DND-41 (cell line): ENCODE measurements around the gene RHAG.
"Not testable (repeated sequence)": the region's sequence is repeated elsewhere in the genome, so short reads cannot be mapped to it uniquely, and the experiment has no call there.

Source experiments
- ATAC-seq: fragments of 200-7000 bp; cut with Tn5 transposase; 3 replicates; pipeline ENCODE4 v1.9.1; 2021; ENCODE audit warnings: low read depth; ENCODE audit not compliant: insufficient read depth
- DNase-seq: peaks from one replicate; pipeline ENCODE4 v3.0.0-alpha.2; 2020
- H2AFZ ChIP-seq: 2 replicates; pipeline ENCODE4 v1.6.0; 2012; ENCODE audit warnings: low read depth, low read length
- H3K27ac ChIP-seq: 2 replicates; pipeline ENCODE4 v1.5.1; 2012; ENCODE audit warnings: low read length, inconsistent platforms
- H3K27me3 ChIP-seq: fragments of 200-600 bp; sonication (generic); 2 replicates; pipeline ENCODE4 v1.6.0; 2012; ENCODE audit warnings: low read length, mild to moderate bottlenecking, inconsistent platforms; ENCODE audit not compliant: insufficient read depth, poor library complexity
- H3K36me3 ChIP-seq: 2 replicates; pipeline ENCODE4 v1.5.1; 2012; ENCODE audit warnings: low read length, inconsistent platforms; ENCODE audit not compliant: insufficient read depth
- H3K4me1 ChIP-seq: 2 replicates; pipeline ENCODE4 v1.5.1; 2012; ENCODE audit warnings: mild to moderate bottlenecking, low read length; ENCODE audit not compliant: insufficient read depth
- H3K4me2 ChIP-seq: 2 replicates; pipeline ENCODE4 v1.6.0; 2012; ENCODE audit warnings: mild to moderate bottlenecking, moderate library complexity, low read length, inconsistent platforms; ENCODE audit not compliant: insufficient read depth
- H3K4me3 ChIP-seq, 2 experiments: fragments of 200-600 bp in 1 of 2; shearing (Covaris generic) in 1 of 2; 2 replicates each; pipeline ENCODE4 v1.5.1; 2012 to 2016; ENCODE audit warnings: inconsistent platforms in 2 of 2, low read length in 2 of 2, mild to moderate bottlenecking in 2 of 2, low read depth in 1 of 2, moderate library complexity in 1 of 2
- H3K79me2 ChIP-seq: 2 replicates; pipeline ENCODE4 v1.6.0; 2012; ENCODE audit warnings: low read length, inconsistent platforms; ENCODE audit not compliant: insufficient read depth
- H3K9ac ChIP-seq: 2 replicates; pipeline ENCODE4 v1.6.0; 2012; ENCODE audit warnings: low read depth, mild to moderate bottlenecking, inconsistent platforms, low read length, moderate library complexity
- H3K9me3 ChIP-seq: 2 replicates; pipeline ENCODE4 v1.5.1; 2012; ENCODE audit warnings: low read length, moderate library complexity, mild to moderate bottlenecking, inconsistent platforms; ENCODE audit not compliant: insufficient read depth, severe bottlenecking
- H4K20me1 ChIP-seq: 2 replicates; pipeline ENCODE4 v1.6.0; 2012; ENCODE audit warnings: low read length; ENCODE audit not compliant: insufficient read depth
- CTCF ChIP-seq: IDR thresholded peaks from 2 replicates; pipeline ENCODE4 v1.5.1; 2012; ENCODE audit warnings: borderline replicate concordance, low read length, moderate library complexity, mild to moderate bottlenecking; ENCODE audit not compliant: poor library complexity, severe bottlenecking; ENCODE audit errors: extremely low read depth
- EZH2 ChIP-seq: IDR thresholded peaks from 3 replicates; pipeline ENCODE4 v1.6.1; 2012; ENCODE audit warnings: borderline replicate concordance, low read depth, mild to moderate bottlenecking, moderate library complexity, low read length, inconsistent platforms; ENCODE audit not compliant: severe bottlenecking

Gene RHAG

DNA sequence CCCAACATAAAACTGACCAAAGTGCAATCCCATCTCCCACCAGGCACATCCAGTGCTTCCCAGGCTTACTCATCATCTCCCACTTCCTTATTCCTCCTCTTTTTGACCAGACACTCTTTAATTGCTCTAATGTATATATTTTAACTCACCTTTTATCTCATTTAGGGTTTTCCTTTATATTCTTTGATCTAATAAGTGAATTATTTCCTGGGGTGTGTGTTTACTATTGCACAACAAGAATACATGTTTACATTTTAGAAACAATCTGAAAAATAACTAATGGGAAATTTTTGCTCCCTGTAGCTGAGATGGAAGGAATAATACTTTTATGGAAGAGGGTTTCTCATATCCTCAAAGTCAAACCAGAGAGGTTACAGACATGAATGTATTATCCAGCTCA, 18.4 kb downstream of the RHAG start:
- no peak for DNase-seq

GRCh38 chr6:49614144-49614543, 22.5 kb downstream of the RHAG start:
- not testable (repeated sequence) for H3K27me3 ChIP-seq, H4K20me1 ChIP-seq, ATAC-seq, H3K9ac ChIP-seq, H3K79me2 ChIP-seq, H3K36me3 ChIP-seq, H3K4me2 ChIP-seq, H3K4me3 ChIP-seq, H3K9me3 ChIP-seq, H2AFZ ChIP-seq, H3K4me1 ChIP-seq, H3K27ac ChIP-seq, DNase-seq

More for the DNA sequence above, 18.4 kb downstream of the RHAG start:
- Histone ChIP-seq H3K9ac (no peak overlapping the region), H3K4me1 (no peaks in the 10 kb centered on the region), H3K27me3 (no peaks in the 10 kb centered on the region), H3K27ac (no peak overlapping the region), H4K20me1 (no peaks in the 10 kb centered on the region), H3K79me2 (no peaks in the 10 kb centered on the region), H3K9me3 (no peaks in the 10 kb centered on the region), H3K4me3 (no peak overlapping the region), H3K4me2 (no peak overlapping the region), H3K36me3 (no peaks in the 10 kb centered on the region), H2AFZ (no peak overlapping the region)
- TF ChIP-seq EZH2: no peak
- no peak for ATAC-seq

DNA sequence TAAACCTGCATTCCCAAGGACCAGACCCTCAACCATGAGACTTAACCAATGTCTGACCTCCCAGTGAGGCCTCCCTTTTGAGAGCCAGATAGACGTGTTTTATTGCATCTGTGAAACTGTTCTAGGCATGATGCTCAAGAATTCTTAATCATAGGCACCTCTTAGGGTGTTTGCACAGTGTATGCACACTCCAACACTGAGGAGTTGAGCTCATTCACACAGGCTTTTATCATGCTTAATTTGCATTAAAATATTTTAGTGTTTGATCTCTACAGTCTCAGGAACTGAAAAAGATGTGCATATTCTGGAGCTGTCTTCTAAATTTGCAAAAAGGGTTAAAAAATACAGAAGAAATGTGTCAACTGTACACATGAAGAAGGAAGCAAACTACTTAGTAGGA, 27.4 kb downstream of the RHAG start:
- Histone ChIP-seq H3K27me3 (no peaks in the 10 kb centered on the region), H3K9ac (no peak overlapping the region), H3K9me3 (no peaks in the 10 kb centered on the region), H3K36me3 (no peaks in the 10 kb centered on the region), H3K4me1 (no peaks in the 10 kb centered on the region), H3K27ac (no peak overlapping the region), H3K79me2 (no peaks in the 10 kb centered on the region), H2AFZ (no peak overlapping the region), H4K20me1 (no peaks in the 10 kb centered on the region), H3K4me3 (no peak overlapping the region), H3K4me2 (no peak overlapping the region)
- TF ChIP-seq CTCF (no peak), EZH2 (no peak)
- no peak for DNase-seq
- ATAC-seq: no peak

GRCh38 chr6:49608275-49608674, 28.4 kb downstream of the RHAG start:
- not testable (repeated sequence) for H3K4me1 ChIP-seq, H3K36me3 ChIP-seq, DNase-seq, H3K79me2 ChIP-seq, H3K27me3 ChIP-seq, H3K9me3 ChIP-seq, H4K20me1 ChIP-seq, ATAC-seq, H3K27ac ChIP-seq, H3K4me2 ChIP-seq, H3K9ac ChIP-seq, H2AFZ ChIP-seq, H3K4me3 ChIP-seq

DNA sequence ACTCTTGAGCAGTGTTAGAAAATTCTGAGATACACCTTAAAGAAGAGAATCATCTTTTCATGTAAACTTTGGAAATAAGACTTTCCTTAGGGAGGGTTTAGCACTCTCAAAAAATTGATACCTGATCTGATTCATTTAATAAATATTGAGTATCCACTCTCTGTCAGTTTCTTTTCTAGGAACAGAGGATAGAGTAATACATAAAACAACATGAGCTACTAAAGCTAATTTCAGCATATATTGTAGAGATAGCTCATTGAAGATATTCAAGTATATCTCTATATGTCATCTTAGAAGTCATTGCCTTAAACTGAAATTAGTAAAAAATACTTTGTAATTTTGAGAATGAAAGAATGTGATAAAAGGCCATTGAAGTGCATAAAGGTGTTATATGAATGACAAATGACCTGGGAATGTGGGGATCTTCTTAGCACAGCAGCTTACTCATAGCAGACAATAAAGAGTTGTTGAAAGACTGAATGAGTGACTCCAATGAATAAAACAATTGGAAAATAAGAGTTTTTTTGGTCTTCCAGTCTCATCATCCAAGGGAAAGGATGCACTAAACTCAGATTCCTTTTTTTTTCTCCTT, 29.2 kb downstream of the RHAG start:
- H2AFZ ChIP-seq: no peak overlapping the region
- no peaks in the 10 kb centered on the region for H3K36me3 ChIP-seq
- no peak overlapping the region for H3K27ac ChIP-seq

More for the DNA sequence above, 29.2 kb downstream of the RHAG start:
- no peaks in the 10 kb centered on the region for H3K9me3 ChIP-seq
- H3K4me3 ChIP-seq: no peak overlapping the region
- TF ChIP-seq CTCF: no peak
- TF ChIP-seq EZH2: no peak
- H3K27me3 ChIP-seq: no peaks in the 10 kb centered on the region
- no peaks in the 10 kb centered on the region for H4K20me1 ChIP-seq
- no peak overlapping the region for H3K9ac ChIP-seq
- DNase-seq: no peak
- no peaks in the 10 kb centered on the region for H3K79me2 ChIP-seq
- ATAC-seq: no peak
- no peaks in the 10 kb centered on the region for H3K4me1 ChIP-seq
- H3K4me2 ChIP-seq: no peak overlapping the region
